Neutrophil (primary cell): ENCODE measurements around the gene AAK1.

ENCODE experiments used
- H3K27ac ChIP-seq: fragments of 200-600 bp; sonication (generic); 2 replicates; pipeline ENCODE4 v1.5.1; 2016; ENCODE audit warnings: mild to moderate bottlenecking, moderate library complexity
- H3K27me3 ChIP-seq: fragments of 200-600 bp; sonication (generic); 2 replicates; pipeline ENCODE4 v1.6.0; 2016; ENCODE audit warnings: mild to moderate bottlenecking
- H3K36me3 ChIP-seq: fragments of 200-600 bp; sonication (generic); 2 replicates; pipeline ENCODE4 v1.5.1; 2017
- H3K4me1 ChIP-seq, 2 experiments: fragments of 200-600 bp in 1 of 2; sonication (generic) in 1 of 2; 1 replicate in 1 of 2; 2 replicates in 1 of 2; pipeline versions ENCODE4 v1.5.1 to v1.6.1; 2013 to 2016; ENCODE audit warnings: low read depth in 1 of 2, low read length in 1 of 2, mild to moderate bottlenecking in 1 of 2, moderate library complexity in 1 of 2; ENCODE audit not compliant: control insufficient read depth in 1 of 2, insufficient read depth in 1 of 2
- H3K4me3 ChIP-seq, 2 experiments: fragments of 200-600 bp in 1 of 2; sonication (generic) in 1 of 2; 1 replicate in 1 of 2; 2 replicates in 1 of 2; pipeline ENCODE4 v1.5.1; 2013 to 2016; ENCODE audit warnings: low read depth in 1 of 2, low read length in 1 of 2, mild to moderate bottlenecking in 1 of 2, moderate library complexity in 1 of 2
- H3K9me3 ChIP-seq: fragments of 200-600 bp; sonication (generic); 2 replicates; pipeline ENCODE4 v1.5.1; 2016
- TF ChIP-seq, protein P1 (sequence below): fragments of 200-600 bp; sonication (generic); IDR thresholded peaks from 2 replicates; pipeline ENCODE4 v1.5.1; 2016; ENCODE audit warnings: antibody characterized with exemption

Gene AAK1

DNA sequence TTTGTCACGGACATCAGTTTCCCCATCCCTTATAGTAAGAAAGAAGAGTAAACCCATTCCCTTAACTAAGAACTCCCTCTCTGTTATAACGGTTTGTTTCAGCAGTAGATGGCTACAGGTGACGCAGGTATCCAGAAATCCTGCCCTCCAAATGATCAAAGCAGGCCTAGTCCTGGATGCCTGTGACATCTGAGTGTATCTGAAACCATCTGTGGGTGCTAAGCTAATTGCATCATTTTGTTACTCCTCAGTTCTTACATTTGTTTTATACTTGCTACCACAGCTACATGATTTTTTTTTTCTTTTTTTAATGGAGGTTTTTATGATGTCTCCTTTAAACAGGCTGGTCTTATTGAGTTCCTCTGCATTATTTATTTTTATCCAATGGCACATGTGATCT, 55.1 kb downstream of the AAK1 start:
- Histone ChIP-seq H3K9me3 (no peaks in the 10 kb centered on the region), H3K36me3 (no peaks in the 10 kb centered on the region), H3K27me3 (no peaks in the 10 kb centered on the region), H3K4me3 (no peak overlapping the region), H3K27ac (no peak overlapping the region), H3K4me1 (peaks cover 14 to 18% of the 10 kb centered on the region in 2 experiments)
- TF ChIP-seq, protein P1, sequence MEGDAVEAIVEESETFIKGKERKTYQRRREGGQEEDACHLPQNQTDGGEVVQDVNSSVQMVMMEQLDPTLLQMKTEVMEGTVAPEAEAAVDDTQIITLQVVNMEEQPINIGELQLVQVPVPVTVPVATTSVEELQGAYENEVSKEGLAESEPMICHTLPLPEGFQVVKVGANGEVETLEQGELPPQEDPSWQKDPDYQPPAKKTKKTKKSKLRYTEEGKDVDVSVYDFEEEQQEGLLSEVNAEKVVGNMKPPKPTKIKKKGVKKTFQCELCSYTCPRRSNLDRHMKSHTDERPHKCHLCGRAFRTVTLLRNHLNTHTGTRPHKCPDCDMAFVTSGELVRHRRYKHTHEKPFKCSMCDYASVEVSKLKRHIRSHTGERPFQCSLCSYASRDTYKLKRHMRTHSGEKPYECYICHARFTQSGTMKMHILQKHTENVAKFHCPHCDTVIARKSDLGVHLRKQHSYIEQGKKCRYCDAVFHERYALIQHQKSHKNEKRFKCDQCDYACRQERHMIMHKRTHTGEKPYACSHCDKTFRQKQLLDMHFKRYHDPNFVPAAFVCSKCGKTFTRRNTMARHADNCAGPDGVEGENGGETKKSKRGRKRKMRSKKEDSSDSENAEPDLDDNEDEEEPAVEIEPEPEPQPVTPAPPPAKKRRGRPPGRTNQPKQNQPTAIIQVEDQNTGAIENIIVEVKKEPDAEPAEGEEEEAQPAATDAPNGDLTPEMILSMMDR, result no peak

DNA sequence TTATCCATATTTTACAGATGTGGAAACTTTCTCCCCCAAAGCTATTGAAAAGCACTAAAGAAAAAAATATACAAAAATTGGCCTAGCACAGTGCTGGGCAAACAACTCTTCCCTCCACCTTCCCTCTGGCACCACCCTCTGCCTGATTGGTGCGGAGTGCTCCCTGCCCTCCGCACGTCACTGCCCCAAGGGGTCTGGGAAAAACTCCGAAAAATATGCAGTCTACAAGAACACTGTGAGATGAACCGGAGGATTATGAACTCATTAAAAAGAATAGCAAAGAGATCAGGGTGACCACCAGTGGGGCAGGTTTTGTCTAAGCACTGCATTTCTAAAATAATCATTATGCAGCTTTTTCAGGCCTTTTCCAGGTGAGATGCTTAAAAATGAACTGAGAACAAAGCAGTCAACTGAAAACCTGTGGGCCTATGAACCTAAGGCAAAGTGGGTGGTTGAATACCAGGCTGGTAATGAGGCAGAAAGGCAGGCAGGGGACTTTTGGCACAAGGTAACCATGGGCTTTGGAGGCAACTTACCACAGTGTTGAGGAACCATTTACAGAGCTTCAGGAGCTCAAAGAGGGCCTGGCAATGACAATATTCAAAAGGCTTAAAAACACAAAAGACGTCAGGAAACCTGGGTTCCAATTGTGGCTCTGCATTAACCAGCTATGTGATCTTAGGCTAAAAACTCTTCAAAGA, 57.5 kb downstream of the AAK1 start:
- Histone ChIP-seq H3K9me3 (no peaks in the 10 kb centered on the region), H3K4me3 (no peak overlapping the region), H3K27me3 (no peaks in the 10 kb centered on the region), H3K4me1 (peaks cover 35 to 40% of the 10 kb centered on the region in 2 experiments), H3K27ac (no peak overlapping the region), H3K36me3 (no peaks in the 10 kb centered on the region)
- TF ChIP-seq, protein P1, result no peak

DNA sequence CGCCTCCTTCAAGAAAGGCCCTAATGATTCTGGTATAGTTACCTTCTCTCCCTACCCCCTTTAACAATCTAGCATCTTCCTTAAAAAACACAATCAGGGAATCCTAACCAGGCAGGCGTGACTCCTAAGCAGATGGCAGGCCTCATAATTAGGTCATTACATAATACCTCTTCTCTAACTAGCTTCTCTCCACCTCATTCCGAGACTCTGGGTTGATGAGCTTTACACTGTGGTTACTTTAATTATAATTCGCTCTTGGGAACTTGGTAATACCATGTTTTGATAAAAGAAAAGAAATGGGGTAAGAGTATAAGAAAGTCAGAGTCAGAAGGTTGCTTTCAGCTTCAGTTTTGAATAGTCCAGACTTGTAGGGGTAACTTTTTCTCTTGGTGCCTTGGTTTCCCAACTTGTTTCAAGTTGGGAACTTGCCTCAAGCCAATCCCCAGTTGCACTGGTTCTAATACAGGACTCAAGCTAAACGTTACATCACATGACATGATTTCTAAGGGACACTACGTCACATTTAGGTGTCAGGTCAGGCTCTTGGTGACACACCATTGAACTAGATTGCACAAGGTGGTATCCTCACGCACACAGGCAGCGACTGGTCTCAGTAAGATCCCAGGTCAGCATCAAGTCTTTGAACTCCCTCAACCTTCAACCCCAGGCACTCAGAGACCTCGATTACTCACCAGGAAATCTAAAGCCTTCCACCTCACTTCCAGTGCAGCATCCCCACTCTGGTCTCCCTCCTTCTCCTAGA, 59.2 kb downstream of the AAK1 start:
- Histone ChIP-seq H3K36me3 (no peaks in the 10 kb centered on the region), H3K27me3 (no peaks in the 10 kb centered on the region), H3K4me3 (no peak overlapping the region), H3K27ac (peak overlapping the region; percentile 81), H3K9me3 (no peaks in the 10 kb centered on the region), H3K4me1 (peaks cover 48 to 50% of the 10 kb centered on the region in 2 experiments)
- TF ChIP-seq, protein P1, result no peak

DNA sequence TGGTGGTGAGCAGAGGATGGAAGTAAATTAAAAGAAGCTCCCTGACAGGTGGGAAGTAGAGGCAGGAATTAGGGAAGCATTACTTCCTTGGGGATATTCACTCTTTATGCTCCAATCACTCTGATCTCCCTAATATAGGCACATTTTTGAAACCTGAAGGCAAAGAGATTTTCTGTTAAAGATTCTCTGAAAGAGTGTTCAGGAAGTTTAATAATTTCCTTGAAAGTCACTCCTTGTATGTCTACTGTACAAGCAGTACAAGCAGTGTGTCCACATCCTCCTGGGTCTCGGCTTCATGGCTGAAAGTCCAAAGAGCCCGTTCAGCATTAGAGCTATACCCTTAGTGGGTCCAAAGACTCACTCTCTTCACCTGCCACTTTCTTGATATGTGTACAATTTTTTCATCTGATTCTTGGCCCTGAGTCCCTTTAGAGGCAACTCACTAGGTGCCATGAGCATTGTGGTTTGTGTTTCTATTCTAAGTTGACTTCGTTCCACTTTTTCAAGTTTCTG, 60.2 kb downstream of the AAK1 start:
- Histone ChIP-seq H3K27me3 (no peaks in the 10 kb centered on the region), H3K9me3 (no peaks in the 10 kb centered on the region), H3K27ac (peak overlapping the region; percentile 81), H3K4me3 (peak overlapping the region in 1 of 2 experiments; percentile 34), H3K36me3 (no peaks in the 10 kb centered on the region), H3K4me1 (peaks cover 48 to 56% of the 10 kb centered on the region in 2 experiments)
- TF ChIP-seq, protein P1, result no peak

DNA sequence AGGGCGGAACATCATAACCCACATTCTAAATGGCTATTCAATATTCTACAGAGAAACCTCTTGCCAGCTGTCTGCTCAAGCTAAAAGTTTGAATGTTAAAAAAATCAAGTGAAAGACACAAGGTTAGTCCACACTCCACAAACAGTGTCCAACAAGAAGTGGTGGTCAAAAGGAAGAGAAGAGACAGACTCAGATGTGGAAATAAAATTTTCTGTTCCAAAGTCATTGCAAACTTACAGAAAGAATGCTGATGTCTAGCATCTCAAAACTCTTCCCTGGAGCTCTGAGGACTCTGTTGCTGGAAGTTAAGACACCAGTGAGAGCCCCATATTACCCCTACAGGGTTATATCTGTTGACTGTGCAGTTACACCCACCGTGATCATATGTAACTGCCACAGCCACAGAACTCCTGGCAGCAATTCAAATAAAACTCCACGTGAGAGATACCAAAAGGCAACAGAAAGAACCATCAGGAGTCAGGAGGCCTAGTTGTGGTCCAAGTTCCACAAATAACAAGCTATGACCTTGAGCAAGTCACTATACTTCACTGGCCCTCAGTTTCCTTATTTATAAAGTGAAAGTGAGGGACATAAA, 60.9 kb downstream of the AAK1 start:
- H3K27me3 ChIP-seq, result no peaks in the 10 kb centered on the region
- H3K27ac ChIP-seq, result peak overlapping the region; percentile 81
- H3K9me3 ChIP-seq, result no peaks in the 10 kb centered on the region
- peak overlapping the region; percentile 15 to 34 for H3K4me3 ChIP-seq
- no peaks in the 10 kb centered on the region for H3K36me3 ChIP-seq
- TF ChIP-seq, protein P1, result no peak
- peaks cover 55 to 63% of the 10 kb centered on the region in 2 experiments for H3K4me1 ChIP-seq
